ENCODE measurements around the gene CD2BP2. TPM values are rescaled to one million over a fixed set of nuclear protein-coding genes. Genes with fewer than 3 reads are reported as not detected.

CD2BP2 gene
- total and polyA plus RNA-seq, 4 donors, result 10.0 to 15.4 (median 11.7) TPM

- Histone ChIP-seq H3K4me1 (ENCODE audit: control insufficient read depth in 4 of 4, insufficient read depth in 4 of 4, low read length in 3 of 4) (peaks cover 0 to 35% (median 29%) of the 10 kb centered on the region in 4 donors), H3K9ac (ENCODE audit: low read depth in 1 of 2, low read length in 2 of 2) (peak overlapping the region; percentile 16 to 66), H3K27me3 (ENCODE audit: control insufficient read depth in 4 of 4, insufficient read depth in 4 of 4, low read length in 3 of 4) (no peaks in the 10 kb centered on the region), H3K9me3 (ENCODE audit: control insufficient read depth in 4 of 4, low read length in 3 of 4) (no peaks in the 10 kb centered on the region), H3K4me3 (ENCODE audit: low read depth in 1 of 3, low read length in 3 of 3) (peak overlapping the region; percentile 66 to 81 (median 68)), H3K36me3 (ENCODE audit: control insufficient read depth in 4 of 4, insufficient read depth in 3 of 4, low read depth in 1 of 4, low read length in 3 of 4) (peaks cover 3 to 9% (median 7%) of the 10 kb centered on the region in 4 donors), H3K27ac (ENCODE audit: low read depth in 1 of 2, low read length in 2 of 2) (peak overlapping the region; percentile 29 to 59)
- WGBS, result 10% methylated on average over 8 of the region's 8 CpGs
- DNase-seq (ENCODE audit: low spot score), result no peak
- TF ChIP-seq SP1 (IDR thresholded peaks at IDR 0.05) (no peak), ZBTB33 (IDR thresholded peaks at IDR 0.05) (no peak), EGR1 (IDR thresholded peaks at IDR 0.05; ENCODE audit: low read depth in 2 of 2) (no peak), TAF1 (conservative IDR thresholded peaks at IDR 0.05) (no peak), MAX (IDR thresholded peaks at IDR 0.05) (no peak)
Measured at GRCh38 chr16:30368122-30368791, 13.1 kb upstream of the CD2BP2 start.

GRCh38 chr16:30367349-30368009, 12.4 kb upstream of the CD2BP2 start:
- no peaks in the 10 kb centered on the region for H3K27me3 ChIP-seq (ENCODE audit: control insufficient read depth in 4 of 4, insufficient read depth in 4 of 4, low read length in 3 of 4)
- H3K36me3 ChIP-seq (ENCODE audit: control insufficient read depth in 4 of 4, insufficient read depth in 3 of 4, low read depth in 1 of 4, low read length in 3 of 4), result peaks cover 3 to 12% (median 7%) of the 10 kb centered on the region in 4 donors
- 37% methylated on average over 10 of the region's 10 CpGs for WGBS
- DNase-seq (ENCODE audit: low spot score), result no peak
- H3K4me3 ChIP-seq (ENCODE audit: low read depth in 1 of 3, low read length in 3 of 3), result peak overlapping the region in 2 of 3 donors; percentile 27 to 81
- H3K9me3 ChIP-seq (ENCODE audit: control insufficient read depth in 4 of 4, low read length in 3 of 4), result no peaks in the 10 kb centered on the region
- peaks cover 0 to 35% (median 29%) of the 10 kb centered on the region in 4 donors for H3K4me1 ChIP-seq (ENCODE audit: control insufficient read depth in 4 of 4, insufficient read depth in 4 of 4, low read length in 3 of 4)
- H3K9ac ChIP-seq (ENCODE audit: low read depth in 1 of 2, low read length in 2 of 2), result no peak overlapping the region
- H3K27ac ChIP-seq (ENCODE audit: low read depth in 1 of 2, low read length in 2 of 2), result peak overlapping the region; percentile 14 to 48
- TF ChIP-seq HNF4A (conservative IDR thresholded peaks at IDR 0.05) (peak; percentile 61 to 84), RXRA (IDR thresholded peaks at IDR 0.05) (peak; percentile 86 to 96), CTCF (IDR thresholded peaks at IDR 0.05; ENCODE audit: low read depth, low read length, missing input control) (no peak), HNF4G (IDR thresholded peaks at IDR 0.05) (no peak), FOXA2 (IDR thresholded peaks at IDR 0.05) (peak; percentile 18), JUND (IDR thresholded peaks at IDR 0.05) (peak in 1 of 2 donors; percentile 33), SP1 (IDR thresholded peaks at IDR 0.05) (peak; percentile 80), RAD21 (IDR thresholded peaks at IDR 0.05) (peak; percentile 51 to 55), YY1 (IDR thresholded peaks at IDR 0.05) (peak; percentile 87), FOXA1 (IDR thresholded peaks at IDR 0.05) (peak; percentile 52), GABPA (IDR thresholded peaks at IDR 0.05 in 1 of 2, conservative IDR thresholded peaks at IDR 0.05 in 1 of 2) (peak in 1 of 2 donors; percentile 59), TAF1 (conservative IDR thresholded peaks at IDR 0.05) (no peak), MAX (IDR thresholded peaks at IDR 0.05) (no peak), REST (IDR thresholded peaks at IDR 0.05) (peak; percentile 93)

Measured in liver (tissue), 9 donors.